WI38 (cell line): Measurements from ENCODE around the gene DUSP10.

Experiments used
- H3K4me3 ChIP-seq: 2 replicates; pipeline ENCODE4 v1.5.1; 2011; ENCODE audit warnings: low read depth, mild to moderate bottlenecking, control low read depth, low read length
- TF ChIP-seq, protein P1 (sequence below): IDR thresholded peaks from 2 replicates; pipeline ENCODE4 v1.5.1; 2012; ENCODE audit warnings: low read depth, mild to moderate bottlenecking, control low read depth, low read length

Gene DUSP10

DNA sequence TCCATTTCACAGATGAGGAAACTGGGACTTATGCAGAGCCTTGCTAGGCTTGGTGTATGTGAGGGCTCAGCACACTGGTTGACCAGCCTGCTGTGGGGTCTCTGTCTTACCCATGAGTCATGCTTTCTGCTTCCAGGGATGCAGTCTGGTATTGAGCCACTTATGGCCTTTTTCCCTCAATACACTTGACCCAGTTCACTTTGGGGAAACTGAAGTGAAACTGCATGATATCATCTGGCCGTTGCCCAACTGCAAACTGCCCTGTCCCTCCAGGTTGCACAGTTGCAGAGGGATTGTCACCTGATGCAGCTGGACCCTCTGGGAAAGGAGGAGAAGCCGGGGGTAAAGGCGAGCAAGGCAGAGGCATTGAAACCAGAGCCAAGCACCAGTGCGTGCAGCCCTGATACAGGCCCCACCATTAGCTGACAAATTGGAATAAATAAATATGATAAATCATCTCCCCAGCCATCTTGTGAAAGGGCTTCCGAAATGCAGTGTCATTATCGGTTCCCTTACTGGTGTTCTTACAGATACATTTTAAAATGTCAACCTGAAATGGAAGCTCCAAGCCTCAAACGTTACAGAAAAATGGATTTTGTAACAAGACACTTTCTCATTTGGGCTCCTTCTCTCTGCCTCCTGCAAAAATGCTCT is 39.3 kb upstream of the DUSP10 start:
- no peak overlapping the region for H3K4me3 ChIP-seq
- TF ChIP-seq, protein P1, sequence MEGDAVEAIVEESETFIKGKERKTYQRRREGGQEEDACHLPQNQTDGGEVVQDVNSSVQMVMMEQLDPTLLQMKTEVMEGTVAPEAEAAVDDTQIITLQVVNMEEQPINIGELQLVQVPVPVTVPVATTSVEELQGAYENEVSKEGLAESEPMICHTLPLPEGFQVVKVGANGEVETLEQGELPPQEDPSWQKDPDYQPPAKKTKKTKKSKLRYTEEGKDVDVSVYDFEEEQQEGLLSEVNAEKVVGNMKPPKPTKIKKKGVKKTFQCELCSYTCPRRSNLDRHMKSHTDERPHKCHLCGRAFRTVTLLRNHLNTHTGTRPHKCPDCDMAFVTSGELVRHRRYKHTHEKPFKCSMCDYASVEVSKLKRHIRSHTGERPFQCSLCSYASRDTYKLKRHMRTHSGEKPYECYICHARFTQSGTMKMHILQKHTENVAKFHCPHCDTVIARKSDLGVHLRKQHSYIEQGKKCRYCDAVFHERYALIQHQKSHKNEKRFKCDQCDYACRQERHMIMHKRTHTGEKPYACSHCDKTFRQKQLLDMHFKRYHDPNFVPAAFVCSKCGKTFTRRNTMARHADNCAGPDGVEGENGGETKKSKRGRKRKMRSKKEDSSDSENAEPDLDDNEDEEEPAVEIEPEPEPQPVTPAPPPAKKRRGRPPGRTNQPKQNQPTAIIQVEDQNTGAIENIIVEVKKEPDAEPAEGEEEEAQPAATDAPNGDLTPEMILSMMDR: no peak

DNA sequence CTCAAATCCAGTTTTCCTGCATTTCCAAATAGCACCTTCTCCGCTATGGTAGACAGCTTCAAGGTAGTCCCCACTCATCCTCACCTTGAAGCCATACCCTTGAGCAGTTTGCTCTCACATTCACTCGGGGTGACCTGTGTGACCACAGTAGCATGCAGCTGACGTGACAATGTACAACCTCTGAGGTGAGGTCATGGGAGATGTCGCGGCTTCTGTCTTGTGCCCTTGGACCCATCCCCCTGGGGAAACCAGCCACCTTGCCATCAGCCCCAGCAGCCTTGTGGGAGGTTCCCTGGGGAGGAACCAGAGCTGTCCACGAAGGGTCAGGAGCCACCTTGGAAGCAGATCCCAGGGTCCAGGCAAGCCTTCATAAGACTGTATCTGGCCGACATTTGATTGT is 38.3 kb upstream of the DUSP10 start:
- no peak overlapping the region for H3K4me3 ChIP-seq
- TF ChIP-seq, protein P1: no peak

DNA sequence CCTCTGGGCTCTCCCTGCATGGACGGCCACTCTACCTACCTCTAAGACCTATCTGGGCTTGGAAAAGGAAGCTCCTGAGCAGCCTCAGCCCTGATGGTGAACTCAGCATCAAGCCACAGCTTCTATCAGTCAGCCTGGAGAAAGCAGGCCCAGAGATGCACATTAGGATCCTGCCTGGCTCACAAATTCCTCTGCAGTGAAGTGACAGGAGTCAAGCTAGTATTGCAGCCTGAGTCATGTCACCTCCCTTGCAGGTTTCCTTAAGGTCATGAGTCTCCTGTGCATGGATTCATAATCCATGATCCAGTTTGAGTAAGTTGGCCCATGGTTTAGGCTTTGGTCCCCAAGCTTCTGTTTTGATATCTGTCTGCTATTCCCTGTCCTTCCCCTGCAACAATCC is 37.9 kb upstream of the DUSP10 start:
- no peak overlapping the region for H3K4me3 ChIP-seq
- TF ChIP-seq, protein P1: no peak

DNA sequence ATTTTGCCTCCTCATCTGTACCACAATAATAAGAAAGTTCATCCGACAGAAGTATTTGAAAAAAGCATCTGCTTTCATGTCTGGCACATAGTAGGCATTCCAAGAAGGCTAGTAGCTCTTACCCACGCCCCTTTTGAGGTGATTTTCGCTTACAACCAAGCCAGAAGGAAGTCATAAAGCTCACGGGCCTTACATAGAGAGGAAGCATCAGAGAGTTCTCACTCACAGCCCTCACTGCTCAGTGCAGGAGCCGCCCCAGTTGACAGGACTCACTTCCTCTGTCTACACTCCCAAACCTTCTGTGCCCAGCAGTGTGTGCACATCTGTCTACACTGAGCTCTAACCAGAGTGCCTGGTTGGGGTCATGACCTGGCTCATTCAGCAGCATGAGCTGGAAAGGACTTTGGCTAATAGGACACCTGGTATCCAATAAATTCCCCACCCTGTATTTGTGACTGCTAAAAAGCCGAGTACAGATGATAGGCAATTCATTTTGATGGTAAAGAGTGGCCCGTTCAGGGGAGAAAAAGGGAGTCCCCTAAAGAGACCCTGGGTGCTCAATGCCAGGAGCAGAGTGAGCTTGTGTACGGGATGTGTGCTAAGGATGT is 36.8 kb upstream of the DUSP10 start:
- TF ChIP-seq, protein P1: no peak
- H3K4me3 ChIP-seq: no peak overlapping the region

DNA sequence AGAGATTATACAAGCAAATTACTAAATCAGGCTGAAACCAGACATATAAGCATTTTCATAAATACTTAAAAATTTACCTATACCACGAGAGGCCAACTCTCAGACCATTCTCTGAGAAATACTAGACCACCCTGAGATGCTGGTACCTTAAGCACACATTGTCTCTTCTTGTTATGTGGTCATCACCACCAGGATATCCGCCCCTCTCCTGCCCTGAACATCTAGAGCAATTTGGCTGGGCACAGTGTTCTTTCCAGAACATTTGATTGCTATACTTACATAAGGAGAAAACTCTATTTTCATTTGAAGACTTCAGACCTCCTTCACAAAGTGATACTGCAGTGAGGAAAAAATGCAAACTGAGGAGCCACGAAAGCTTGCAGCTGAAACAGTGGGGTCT is 36.2 kb upstream of the DUSP10 start:
- no peak overlapping the region for H3K4me3 ChIP-seq
- TF ChIP-seq, protein P1: no peak

DNA sequence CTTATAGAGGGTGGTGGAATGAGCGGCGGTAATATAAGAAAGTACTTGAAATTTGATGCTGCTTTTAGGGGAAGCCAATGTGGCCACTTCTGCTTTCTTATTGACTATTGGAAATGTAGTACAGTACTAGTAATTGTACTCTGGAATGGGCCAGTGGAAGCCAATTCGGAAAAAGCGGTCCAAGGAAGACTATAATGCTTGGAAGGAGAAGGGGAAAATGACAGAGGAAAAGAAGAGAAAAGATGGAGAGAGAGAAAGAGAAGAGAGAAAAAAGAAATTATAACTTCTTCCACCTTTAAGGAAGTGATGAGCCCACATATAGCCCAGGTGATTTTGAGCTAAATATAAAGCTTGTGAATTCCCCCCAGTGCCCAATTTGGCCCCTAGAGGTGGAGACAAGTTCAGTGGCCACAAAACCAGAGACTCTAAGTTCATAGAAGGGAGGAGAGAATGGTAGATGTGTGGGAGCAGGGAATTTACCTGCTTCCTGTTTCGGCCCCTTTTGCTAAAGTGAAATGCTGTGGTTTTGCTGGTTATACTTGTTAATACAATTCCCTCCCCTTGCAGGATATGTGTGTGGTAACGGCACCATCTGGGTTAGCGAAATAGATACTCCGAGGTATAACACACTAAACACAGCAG is 35.7 kb upstream of the DUSP10 start:
- TF ChIP-seq, protein P1: no peak

More for the DNA sequence above, 35.7 kb upstream of the DUSP10 start:
- H3K4me3 ChIP-seq: no peak overlapping the region
